ENCODE measurements around the gene CCDC80.

CCDC80 gene

DNA sequence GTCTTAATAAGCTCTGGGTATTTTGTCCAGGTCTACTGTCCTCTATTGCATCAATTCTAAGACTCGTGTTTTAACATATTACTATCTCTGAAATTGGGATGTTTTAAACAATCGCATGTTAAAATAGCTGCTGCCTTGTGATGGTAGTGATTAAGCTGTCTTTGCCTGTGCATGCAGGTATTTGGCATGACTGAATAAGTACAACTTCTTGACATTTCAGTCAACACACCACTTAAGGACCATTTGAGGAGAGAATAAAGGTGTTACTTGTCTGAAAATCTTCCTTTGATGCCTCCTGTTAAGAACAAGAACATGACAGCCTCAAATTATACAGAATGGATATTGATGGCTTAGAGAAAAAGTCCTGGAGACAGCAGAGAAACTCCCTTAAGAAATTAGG lies 46.1 kb downstream of the CCDC80 start:
- H3K9me3 ChIP-seq (ENCODE audit: control insufficient read depth, insufficient read depth, low read length): no peaks in the 10 kb centered on the region
- no peaks in the 10 kb centered on the region for H3K36me3 ChIP-seq (ENCODE audit: control insufficient read depth, insufficient read depth, low read length)
- WGBS (ENCODE audit: insufficient coverage, insufficient read length): no CpG with 5 or more reads among the region's 2 CpGs
- H3K27ac ChIP-seq (ENCODE audit: low read length): no peak overlapping the region
- H3K27me3 ChIP-seq (ENCODE audit: control insufficient read depth, insufficient read depth, low read length): no peaks in the 10 kb centered on the region
- H3K4me3 ChIP-seq (ENCODE audit: low read length): no peak overlapping the region
- DNase-seq (ENCODE audit: low read depth, low spot score): no peak
- H3K4me1 ChIP-seq (ENCODE audit: control insufficient read depth, insufficient read depth, low read length): no peaks in the 10 kb centered on the region

DNA sequence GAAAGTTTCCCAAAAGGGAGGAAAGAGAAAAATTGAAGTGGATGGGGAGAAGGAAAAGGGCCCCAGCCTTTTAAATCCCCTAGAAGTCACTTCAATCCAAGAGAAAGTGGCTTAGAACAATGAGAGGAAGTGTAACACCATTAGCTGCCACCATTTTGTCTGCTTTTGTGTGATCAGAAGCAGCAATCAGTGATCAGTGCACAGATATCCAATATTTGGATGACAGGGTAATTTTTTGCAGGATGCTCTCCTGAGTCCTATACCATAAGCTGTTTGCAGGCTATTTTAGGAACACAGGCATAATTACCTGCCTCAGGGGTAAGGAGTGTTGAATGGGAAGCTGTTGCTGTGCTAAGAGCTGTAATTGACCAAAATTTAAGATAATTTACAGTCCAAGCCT lies 47.7 kb downstream of the CCDC80 start:
- Histone ChIP-seq H3K9me3 (ENCODE audit: control insufficient read depth, insufficient read depth, low read length) (no peaks in the 10 kb centered on the region), H3K27me3 (ENCODE audit: control insufficient read depth, insufficient read depth, low read length) (no peaks in the 10 kb centered on the region), H3K4me1 (ENCODE audit: control insufficient read depth, insufficient read depth, low read length) (no peaks in the 10 kb centered on the region), H3K27ac (ENCODE audit: low read length) (no peak overlapping the region), H3K4me3 (ENCODE audit: low read length) (no peak overlapping the region), H3K36me3 (ENCODE audit: control insufficient read depth, insufficient read depth, low read length) (no peaks in the 10 kb centered on the region)
- no peak for DNase-seq (ENCODE audit: low read depth, low spot score)

DNA sequence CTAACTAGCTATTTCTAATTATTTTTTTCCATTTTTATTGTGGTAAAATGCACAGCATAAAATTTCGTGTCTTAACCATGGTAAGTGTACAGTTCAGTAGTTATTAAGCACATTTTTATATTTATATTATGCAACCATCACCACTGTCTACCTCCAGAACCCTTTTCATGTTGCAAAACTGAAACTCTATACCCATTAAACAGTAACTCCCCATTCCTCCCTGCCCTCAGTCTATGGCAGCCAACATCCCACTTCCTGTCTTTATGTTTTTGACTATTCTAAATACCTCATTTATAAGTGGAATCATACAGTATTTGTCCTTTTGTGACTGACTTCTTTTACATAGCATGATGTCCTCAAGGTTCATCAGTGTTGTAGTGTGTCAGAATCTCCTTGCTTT lies 53.6 kb downstream of the CCDC80 start:
- H3K27ac ChIP-seq (ENCODE audit: low read length): no peak overlapping the region

DNA sequence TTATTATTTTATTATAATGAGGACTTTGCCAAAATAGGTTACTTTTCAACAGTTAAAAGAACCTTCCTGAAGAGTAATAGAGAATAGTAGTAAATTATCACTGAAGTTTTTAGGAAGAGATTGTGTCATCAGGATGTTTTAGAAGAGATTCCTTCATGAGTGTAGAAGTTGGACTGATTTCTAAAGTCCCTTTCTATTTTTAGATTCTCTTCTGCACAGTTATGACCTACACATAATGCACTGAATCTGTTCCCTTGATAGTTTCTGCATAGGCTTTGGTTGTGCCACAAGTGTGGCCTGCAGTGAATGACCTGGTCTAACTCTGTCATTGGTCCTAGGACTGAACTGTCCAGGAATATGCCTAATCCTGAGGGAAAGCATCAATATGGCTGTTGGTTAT lies 55.2 kb downstream of the CCDC80 start:
- Histone ChIP-seq H3K27ac (ENCODE audit: low read length) (no peak overlapping the region), H3K4me3 (ENCODE audit: low read length) (no peak overlapping the region), H3K9me3 (ENCODE audit: control insufficient read depth, insufficient read depth, low read length) (no peaks in the 10 kb centered on the region), H3K36me3 (ENCODE audit: control insufficient read depth, insufficient read depth, low read length) (no peaks in the 10 kb centered on the region), H3K27me3 (ENCODE audit: control insufficient read depth, insufficient read depth, low read length) (no peaks in the 10 kb centered on the region), H3K4me1 (ENCODE audit: control insufficient read depth, insufficient read depth, low read length) (no peaks in the 10 kb centered on the region)
- no peak for DNase-seq (ENCODE audit: low read depth, low spot score)

More for the DNA sequence above, 53.6 kb downstream of the CCDC80 start:
- Histone ChIP-seq H3K36me3 (ENCODE audit: control insufficient read depth, insufficient read depth, low read length) (no peaks in the 10 kb centered on the region), H3K27me3 (ENCODE audit: control insufficient read depth, insufficient read depth, low read length) (no peaks in the 10 kb centered on the region), H3K4me3 (ENCODE audit: low read length) (no peak overlapping the region), H3K9me3 (ENCODE audit: control insufficient read depth, insufficient read depth, low read length) (no peaks in the 10 kb centered on the region), H3K4me1 (ENCODE audit: control insufficient read depth, insufficient read depth, low read length) (no peaks in the 10 kb centered on the region)
- WGBS (ENCODE audit: insufficient coverage, insufficient read length): no CpG with 5 or more reads among the region's 1 CpG
- DNase-seq (ENCODE audit: low read depth, low spot score): no peak

DNA sequence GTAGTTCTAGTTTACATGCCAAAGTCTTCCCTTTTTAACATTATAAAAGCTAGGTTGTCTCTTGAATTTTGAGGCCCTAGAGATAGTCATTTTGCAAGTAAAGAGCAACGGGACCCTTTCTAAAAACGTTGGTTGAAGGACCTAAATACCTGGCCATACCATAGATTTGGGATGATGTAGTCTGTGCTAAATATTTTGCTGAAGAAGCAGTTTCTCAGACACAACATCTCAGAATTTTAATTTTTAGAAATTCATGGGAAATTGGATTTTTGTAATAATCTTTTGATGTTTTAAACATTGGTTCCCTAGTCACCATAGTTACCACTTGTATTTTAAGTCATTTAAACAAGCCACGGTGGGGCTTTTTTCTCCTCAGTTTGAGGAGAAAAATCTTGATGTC lies 57.8 kb downstream of the CCDC80 start:
- WGBS (ENCODE audit: insufficient coverage, insufficient read length): no CpG with 5 or more reads among the region's 3 CpGs
- H3K27ac ChIP-seq (ENCODE audit: low read length): no peak overlapping the region
- H3K4me3 ChIP-seq (ENCODE audit: low read length): no peak overlapping the region
- DNase-seq (ENCODE audit: low read depth, low spot score): no peak
- no peaks in the 10 kb centered on the region for H3K27me3 ChIP-seq (ENCODE audit: control insufficient read depth, insufficient read depth, low read length)
- no peaks in the 10 kb centered on the region for H3K36me3 ChIP-seq (ENCODE audit: control insufficient read depth, insufficient read depth, low read length)
- no peaks in the 10 kb centered on the region for H3K4me1 ChIP-seq (ENCODE audit: control insufficient read depth, insufficient read depth, low read length)
- H3K9me3 ChIP-seq (ENCODE audit: control insufficient read depth, insufficient read depth, low read length): no peaks in the 10 kb centered on the region

DNA sequence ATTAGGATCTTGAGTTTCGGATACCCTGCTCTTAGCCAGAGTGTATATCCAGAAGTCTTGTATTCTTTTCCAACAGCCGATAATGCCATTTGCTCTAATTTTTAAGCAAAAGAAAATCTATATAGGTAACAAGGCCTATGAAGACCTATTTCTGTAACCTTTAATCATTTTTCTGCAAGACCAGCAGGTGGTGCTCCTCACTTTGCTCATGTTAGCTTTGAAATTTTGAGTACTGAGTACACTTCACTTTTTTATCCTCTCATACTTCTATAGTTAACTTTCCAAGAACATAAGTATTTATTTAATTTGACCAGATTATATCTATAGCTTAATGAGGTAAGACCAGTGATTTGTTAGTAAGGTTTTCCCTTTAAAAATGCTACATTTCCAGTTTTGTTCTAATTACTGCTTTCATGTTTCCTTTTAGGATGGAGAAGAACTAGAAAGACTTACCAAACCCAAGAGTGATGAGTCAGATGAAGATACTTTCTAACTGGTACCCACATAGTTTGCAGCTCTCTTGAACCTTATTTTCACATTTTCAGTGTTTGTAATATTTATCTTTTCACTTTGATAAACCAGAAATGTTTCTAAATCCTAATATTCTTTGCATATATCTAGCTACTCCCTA lies 58.6 kb downstream of the CCDC80 start:
- Histone ChIP-seq H3K9me3 (ENCODE audit: control insufficient read depth, insufficient read depth, low read length) (no peaks in the 10 kb centered on the region), H3K27ac (ENCODE audit: low read length) (no peak overlapping the region), H3K4me1 (ENCODE audit: control insufficient read depth, insufficient read depth, low read length) (no peaks in the 10 kb centered on the region), H3K4me3 (ENCODE audit: low read length) (no peak overlapping the region), H3K36me3 (ENCODE audit: control insufficient read depth, insufficient read depth, low read length) (no peaks in the 10 kb centered on the region), H3K27me3 (ENCODE audit: control insufficient read depth, insufficient read depth, low read length) (no peaks in the 10 kb centered on the region)
- no peak for DNase-seq (ENCODE audit: low read depth, low spot score)
- WGBS (ENCODE audit: insufficient coverage, insufficient read length): no CpG with 5 or more reads among the region's 2 CpGs

DNA sequence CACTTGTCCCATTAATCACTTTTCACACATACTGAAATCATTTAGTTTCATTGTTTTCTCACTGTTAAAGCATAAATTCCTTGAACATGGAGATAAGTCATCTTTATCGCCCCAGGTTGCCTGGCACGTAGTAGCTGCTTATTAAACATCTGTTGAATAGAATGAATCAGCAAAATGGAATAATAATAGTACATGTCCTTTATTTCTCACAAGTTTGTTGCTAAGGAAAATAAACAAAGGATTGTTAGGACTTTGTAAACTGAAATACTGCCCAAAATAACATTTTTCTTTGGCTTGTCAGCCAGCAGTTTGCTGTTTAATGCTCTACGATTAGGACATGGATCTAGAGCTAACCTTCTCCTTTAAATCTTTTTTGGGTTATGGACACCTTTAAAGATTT lies 61.2 kb downstream of the CCDC80 start:
- no peaks in the 10 kb centered on the region for H3K36me3 ChIP-seq (ENCODE audit: control insufficient read depth, insufficient read depth, low read length)
- WGBS (ENCODE audit: insufficient coverage, insufficient read length): no CpG with 5 or more reads among the region's 3 CpGs
- no peaks in the 10 kb centered on the region for H3K9me3 ChIP-seq (ENCODE audit: control insufficient read depth, insufficient read depth, low read length)
- H3K27ac ChIP-seq (ENCODE audit: low read length): no peak overlapping the region
- H3K27me3 ChIP-seq (ENCODE audit: control insufficient read depth, insufficient read depth, low read length): no peaks in the 10 kb centered on the region
- no peak overlapping the region for H3K4me3 ChIP-seq (ENCODE audit: low read length)
- no peak for DNase-seq (ENCODE audit: low read depth, low spot score)
- no peaks in the 10 kb centered on the region for H3K4me1 ChIP-seq (ENCODE audit: control insufficient read depth, insufficient read depth, low read length)

DNA sequence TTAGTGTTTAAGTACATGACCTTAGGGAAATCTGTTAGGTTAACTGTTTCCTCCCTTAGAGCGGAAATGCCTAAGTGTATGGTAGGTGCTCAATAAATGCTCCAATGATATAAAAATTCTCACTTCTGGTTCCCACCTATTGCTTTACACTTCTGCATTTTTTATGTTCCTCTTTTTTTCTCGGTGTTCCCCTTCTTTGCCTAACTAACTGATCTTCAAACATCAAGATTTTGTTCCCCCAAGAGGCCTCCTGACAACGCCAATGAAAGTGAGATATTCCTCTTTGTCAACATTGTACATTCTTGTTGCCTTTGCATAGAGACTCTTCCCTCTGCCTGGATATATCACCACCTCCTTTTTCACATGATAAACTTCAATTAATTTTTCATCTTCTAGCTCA lies 61.7 kb downstream of the CCDC80 start:
- H3K36me3 ChIP-seq (ENCODE audit: control insufficient read depth, insufficient read depth, low read length): no peaks in the 10 kb centered on the region
- no peak overlapping the region for H3K4me3 ChIP-seq (ENCODE audit: low read length)
- H3K9me3 ChIP-seq (ENCODE audit: control insufficient read depth, insufficient read depth, low read length): no peaks in the 10 kb centered on the region
- no peaks in the 10 kb centered on the region for H3K4me1 ChIP-seq (ENCODE audit: control insufficient read depth, insufficient read depth, low read length)
- H3K27ac ChIP-seq (ENCODE audit: low read length): no peak overlapping the region
- no CpG with 5 or more reads among the region's 3 CpGs for WGBS (ENCODE audit: insufficient coverage, insufficient read length)
- H3K27me3 ChIP-seq (ENCODE audit: control insufficient read depth, insufficient read depth, low read length): no peaks in the 10 kb centered on the region
- DNase-seq (ENCODE audit: low read depth, low spot score): no peak

DNA sequence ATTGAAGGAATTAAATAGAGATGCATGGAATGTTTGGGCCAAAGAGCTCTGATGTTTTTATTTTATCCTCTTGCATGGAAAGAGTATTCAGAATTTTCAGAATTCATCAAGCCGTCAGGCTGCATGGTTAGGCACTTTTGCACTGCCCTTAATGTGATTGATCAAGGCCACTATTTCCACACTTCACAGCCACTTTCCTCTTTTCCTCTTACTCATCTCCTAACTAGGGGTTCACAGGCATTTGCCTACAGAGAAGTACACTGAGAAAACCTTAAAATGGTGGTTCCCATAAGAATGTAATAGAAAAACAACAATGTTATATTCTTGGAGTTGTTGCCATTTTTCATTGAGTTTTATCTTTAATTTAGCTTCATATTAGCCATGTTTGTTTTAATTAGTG lies 68.2 kb downstream of the CCDC80 start:
- no CpG with 5 or more reads among the region's 1 CpG for WGBS (ENCODE audit: insufficient coverage, insufficient read length)
- Histone ChIP-seq H3K4me3 (ENCODE audit: low read length) (no peak overlapping the region), H3K27me3 (ENCODE audit: control insufficient read depth, insufficient read depth, low read length) (no peaks in the 10 kb centered on the region), H3K27ac (ENCODE audit: low read length) (no peak overlapping the region), H3K4me1 (ENCODE audit: control insufficient read depth, insufficient read depth, low read length) (no peaks in the 10 kb centered on the region), H3K9me3 (ENCODE audit: control insufficient read depth, insufficient read depth, low read length) (no peaks in the 10 kb centered on the region), H3K36me3 (ENCODE audit: control insufficient read depth, insufficient read depth, low read length) (peaks cover 3% of the 10 kb centered on the region; the same call in 1 of the 2 replicates)
- no peak for DNase-seq (ENCODE audit: low read depth, low spot score)

DNA sequence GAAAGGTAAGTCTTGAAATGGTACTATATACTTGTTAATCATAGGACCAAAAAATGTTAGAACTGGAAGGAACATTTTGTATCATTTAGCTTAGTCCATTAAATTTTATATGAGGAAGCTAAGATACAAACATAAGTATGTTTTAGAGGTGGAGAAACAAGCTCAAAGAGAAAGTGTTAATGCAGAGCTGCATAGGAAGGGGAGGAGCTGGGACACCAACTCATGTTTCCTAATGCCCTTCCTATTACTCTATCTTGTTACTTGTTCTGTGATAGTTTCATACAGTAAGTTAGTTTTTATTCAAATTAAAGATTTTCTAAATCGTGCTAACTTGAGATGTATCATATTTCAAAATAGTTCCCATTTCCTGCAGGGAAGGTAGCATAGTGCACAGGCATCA lies 71.7 kb downstream of the CCDC80 start:
- Histone ChIP-seq H3K27ac (ENCODE audit: low read length) (no peak overlapping the region), H3K27me3 (ENCODE audit: control insufficient read depth, insufficient read depth, low read length) (no peaks in the 10 kb centered on the region), H3K36me3 (ENCODE audit: control insufficient read depth, insufficient read depth, low read length) (peaks cover 3% of the 10 kb centered on the region; the same call in 1 of the 2 replicates), H3K4me1 (ENCODE audit: control insufficient read depth, insufficient read depth, low read length) (no peaks in the 10 kb centered on the region), H3K9me3 (ENCODE audit: control insufficient read depth, insufficient read depth, low read length) (no peaks in the 10 kb centered on the region), H3K4me3 (ENCODE audit: low read length) (no peak overlapping the region)
- WGBS (ENCODE audit: insufficient coverage, insufficient read length): no CpG with 5 or more reads among the region's 1 CpG
- DNase-seq (ENCODE audit: low read depth, low spot score): no peak

DNA sequence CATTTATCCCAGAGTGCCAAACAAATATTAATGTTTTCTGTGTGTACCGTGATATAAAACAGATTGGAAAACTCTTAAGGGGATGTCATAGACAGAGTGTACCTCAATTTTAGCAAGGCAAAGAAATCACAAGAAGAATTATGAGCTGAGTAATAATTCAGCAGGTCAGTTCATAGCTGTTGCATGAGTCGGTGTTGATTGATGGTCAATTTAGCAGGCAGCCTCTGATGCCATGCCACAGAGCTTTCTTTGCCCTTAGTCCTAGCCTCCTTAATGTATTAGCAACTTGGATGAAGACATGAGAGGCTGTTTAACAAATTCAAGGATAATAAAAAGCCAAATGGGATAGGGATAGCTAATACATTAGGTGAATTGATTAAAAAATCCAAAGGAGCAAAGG lies 72.3 kb downstream of the CCDC80 start:
- no peak for DNase-seq (ENCODE audit: low read depth, low spot score)
- H3K9me3 ChIP-seq (ENCODE audit: control insufficient read depth, insufficient read depth, low read length): no peaks in the 10 kb centered on the region
- no CpG with 5 or more reads among the region's 2 CpGs for WGBS (ENCODE audit: insufficient coverage, insufficient read length)
- H3K4me3 ChIP-seq (ENCODE audit: low read length): no peak overlapping the region
- H3K4me1 ChIP-seq (ENCODE audit: control insufficient read depth, insufficient read depth, low read length): no peaks in the 10 kb centered on the region
- H3K36me3 ChIP-seq (ENCODE audit: control insufficient read depth, insufficient read depth, low read length): peaks cover 3% of the 10 kb centered on the region; the same call in 1 of the 2 replicates
- H3K27me3 ChIP-seq (ENCODE audit: control insufficient read depth, insufficient read depth, low read length): no peaks in the 10 kb centered on the region
- H3K27ac ChIP-seq (ENCODE audit: low read length): no peak overlapping the region

Measured in iPS DF 6.9 (cell line).